A549 (cell line): Measurements from ENCODE around the gene GAS2L2. TPM values are rescaled to one million over a fixed set of nuclear protein-coding genes. Genes with fewer than 3 reads are reported as not detected.
"Not testable (repeated sequence)": the region's sequence is repeated elsewhere in the genome, so short reads cannot be mapped to it uniquely, and the experiment has no call there.

Source experiments
- ATAC-seq, 2 experiments: fragments of 200-7000 bp in 1 of 2; fragments of >200 bp in 1 of 2; cut with Nextera tagmentation in 1 of 2; cut with Tn5 transposase in 1 of 2; 3 replicates each; pipeline versions ENCODE4 v1.8.0 to v1.9.1; 2018 to 2020; ENCODE audit warnings: mild to moderate bottlenecking in 1 of 2, moderate library complexity in 1 of 2
- CTCF ChIA-PET: fragments of 300-600 bp; sonication (Branson Sonifier 250); formaldehyde crosslinking; extraction: SDS; loops from one replicate; lab custom pipeline; 2021; ENCODE audit warnings: antibody characterized with exemption, inconsistent platforms; lab: Yijun Ruan, JAX
- POLR2A ChIA-PET: fragments of 350-600 bp; formaldehyde crosslinking; extraction: SDS; loops from one replicate; lab custom pipeline; 2021; ENCODE audit warnings: antibody characterized with exemption, inconsistent platforms; lab: Yijun Ruan, JAX
- DNase-seq, 2 experiments: peaks; one replicate each; pipeline versions ENCODE4 v3.0.0 to v3.0.0-alpha.2; 2011 to 2016; ENCODE audit warnings: low read depth in 1 of 2, low spot score in 1 of 2
- FAIRE-seq: peaks from 2 replicates; lab custom pipeline; 2011; peaks lifted over from hg19 to GRCh38; lab: Jason Lieb, UNC
- H3K27ac ChIP-seq, 2 experiments: fragments of >200 bp; sonication (Bioruptor Twin); formaldehyde crosslinking; 3 replicates each; pipeline ENCODE4 v1.5.1; 2016 to 2017
- H3K4me1 ChIP-seq: fragments of >200 bp; sonication (Bioruptor Twin); formaldehyde crosslinking; 3 replicates; pipeline ENCODE4 v1.6.1; 2016
- H3K4me2 ChIP-seq: fragments of >200 bp; sonication (Bioruptor Twin); formaldehyde crosslinking; 3 replicates; pipeline ENCODE4 v1.6.1; 2016
- H3K4me3 ChIP-seq: fragments of >200 bp; sonication (Bioruptor Twin); formaldehyde crosslinking; 3 replicates; pipeline ENCODE4 v1.5.1; 2016
- H3K9me3 ChIP-seq: fragments of >200 bp; sonication (Bioruptor Twin); formaldehyde crosslinking; 3 replicates; pipeline ENCODE4 v1.6.1; 2016
- BHLHE40 ChIP-seq: IDR thresholded peaks from 2 replicates; pipeline ENCODE4 v1.6.1; 2012; ENCODE audit warnings: low read depth, low read length, inconsistent platforms
- CBX2 ChIP-seq: fragments of 200-600 bp; sonication (generic); IDR thresholded peaks from 2 replicates; pipeline ENCODE4 v1.6.1; 2016; ENCODE audit warnings: low read depth, mild to moderate bottlenecking, borderline replicate concordance
- CHD2 ChIP-seq: fragments of 150-350 bp; IDR thresholded peaks from 2 replicates; pipeline ENCODE4 v1.6.1; 2014; ENCODE audit warnings: low read length; ENCODE audit not compliant: partially characterized antibody
- CTCF ChIP-seq: fragments of >200 bp; sonication (Bioruptor Twin); formaldehyde crosslinking; IDR thresholded peaks from 3 replicates; pipeline ENCODE4 v1.5.1; 2016
- EHF ChIP-seq: fragments of 250-450 bp; sonication (Bioruptor Pico); IDR thresholded peaks from 2 replicates; pipeline ENCODE4 v1.5.0; 2020; ENCODE audit warnings: mild to moderate bottlenecking
- ELK1 ChIP-seq: fragments of 150-350 bp; IDR thresholded peaks from 2 replicates; pipeline ENCODE4 v1.6.1; 2014; ENCODE audit warnings: low read depth, mild to moderate bottlenecking, low read length
- EP300 ChIP-seq, 2 experiments: fragments of >200 bp; sonication (Bioruptor Twin); formaldehyde crosslinking; IDR thresholded peaks; 2 replicates in 1 of 2; 3 replicates in 1 of 2; pipeline ENCODE4 v1.6.1; 2016 to 2017
- ESRRA ChIP-seq: fragments of 150-350 bp; IDR thresholded peaks from 2 replicates; pipeline ENCODE4 v1.6.1; 2014; ENCODE audit warnings: mild to moderate bottlenecking, low read length, borderline replicate concordance
- HDAC2 ChIP-seq: fragments of 200-600 bp; sonication (generic); IDR thresholded peaks from 2 replicates; pipeline ENCODE4 v1.6.1; 2016
- HES2 ChIP-seq: fragments of >200 bp; sonication (Bioruptor Twin); formaldehyde crosslinking; IDR thresholded peaks from 2 replicates; pipeline ENCODE4 v1.6.1; 2016
- HOXB13 ChIP-seq: fragments of 250-450 bp; sonication (Bioruptor Pico); IDR thresholded peaks from 2 replicates; pipeline ENCODE4 v1.5.0; 2020; ENCODE audit warnings: low read depth, mild to moderate bottlenecking, moderate library complexity
- KDM1A ChIP-seq: fragments of 200-600 bp; sonication (generic); IDR thresholded peaks from 2 replicates; pipeline ENCODE4 v1.6.1; 2016; ENCODE audit warnings: low read depth, mild to moderate bottlenecking
- MYC ChIP-seq: IDR thresholded peaks from 2 replicates; pipeline ENCODE4 v1.6.1; 2012; ENCODE audit warnings: mild to moderate bottlenecking, inconsistent platforms, low read length, improper control_type of control experiment, borderline replicate concordance
- PHF8 ChIP-seq: fragments of 200-600 bp; sonication (generic); IDR thresholded peaks from 2 replicates; pipeline ENCODE4 v1.6.1; 2016; ENCODE audit warnings: low read depth, mild to moderate bottlenecking, antibody characterized with exemption, moderate library complexity, borderline replicate concordance
- RAD21 ChIP-seq, 2 experiments: fragments of >200 bp in 1 of 2; sonication (Bioruptor Twin) in 1 of 2; formaldehyde crosslinking in 1 of 2; IDR thresholded peaks in 1 of 2; conservative IDR thresholded peaks in 1 of 2; 2 replicates in 1 of 2; 3 replicates in 1 of 2; pipeline ENCODE4 v1.6.1; 2012 to 2018; ENCODE audit warnings: inconsistent platforms in 1 of 2
- SMC3 ChIP-seq: fragments of >200 bp; sonication (Bioruptor Twin); formaldehyde crosslinking; IDR thresholded peaks from 3 replicates; pipeline ENCODE4 v1.6.1; 2018; ENCODE audit warnings: inconsistent platforms
- ZFP36 ChIP-seq: fragments of 450-650 bp; IDR thresholded peaks from 2 replicates; pipeline ENCODE4 v1.6.1; 2014; ENCODE audit warnings: borderline replicate concordance; ENCODE audit not compliant: partially characterized antibody
- ZNF302 ChIP-seq: fragments of 250-450 bp; sonication (Bioruptor Pico); IDR thresholded peaks from 2 replicates; pipeline ENCODE4 v1.9.0; 2021; ENCODE audit warnings: inconsistent platforms, mild to moderate bottlenecking, moderate library complexity
- ZSCAN20 ChIP-seq: fragments of 250-450 bp; sonication (Bioruptor Pico); IDR thresholded peaks from 2 replicates; pipeline ENCODE4 v1.8.0; 2022; ENCODE audit warnings: mild to moderate bottlenecking, moderate library complexity
- WGBS: methylation state at CpG from one replicate; pipeline ENCODE4 v1.1.6; 2017; ENCODE audit errors: missing lambda C conversion rate; 5-methylcytosine and 5-hydroxymethylcytosine counted together
- polyA plus RNA-seq, 4 experiments: library from polyadenylated mRNA; depleted of rRNA in 3 of 4; stranded (reverse); fragments of >200 nt; fragmentation: RNase III in 1 of 4; extraction: RNeasy Plus Mini Kit Qiagen cat#74134 plus additional on column Dnase treatment in 1 of 4; gene quantifications; 2 replicates in 3 of 4; 3 replicates in 1 of 4; pipeline ENCODE4 v1.2.3, GENCODE V29; 2011 to 2017
- TF ChIP-seq, protein P1 (sequence below): IDR thresholded peaks from 2 replicates; pipeline ENCODE4 v1.6.1; 2012

The GAS2L2 gene
- polyA plus RNA-seq, 2 of the 4 experiments (the other 2 are of a cell fraction), result 0.06 to 0.15 TPM

DNA sequence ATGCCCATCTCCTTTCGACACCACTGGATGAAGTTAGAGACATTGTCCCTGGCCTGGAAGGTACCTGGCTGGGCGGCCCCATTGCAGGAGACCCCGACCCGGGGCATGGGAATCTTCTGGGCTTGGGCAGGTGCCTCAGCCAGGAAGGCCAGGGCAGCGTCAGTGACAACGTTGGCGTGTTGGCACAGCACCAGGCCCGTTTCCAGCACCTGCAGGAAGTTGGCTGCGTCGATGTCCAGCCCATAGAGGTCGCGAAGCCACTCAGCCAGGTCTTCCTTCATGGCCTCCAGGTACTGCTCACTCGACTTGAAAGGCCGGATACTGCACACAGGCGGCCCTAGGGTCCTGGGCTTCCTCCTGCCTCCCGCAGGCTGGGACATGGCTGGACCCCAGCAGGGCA is 568 bp downstream of the GAS2L2 start (continued):
- TF ChIP-seq ELK1 (no peak), EP300 (IDR thresholded peaks at IDR 0.05) (no peak), ZSCAN20 (no peak)

DNA sequence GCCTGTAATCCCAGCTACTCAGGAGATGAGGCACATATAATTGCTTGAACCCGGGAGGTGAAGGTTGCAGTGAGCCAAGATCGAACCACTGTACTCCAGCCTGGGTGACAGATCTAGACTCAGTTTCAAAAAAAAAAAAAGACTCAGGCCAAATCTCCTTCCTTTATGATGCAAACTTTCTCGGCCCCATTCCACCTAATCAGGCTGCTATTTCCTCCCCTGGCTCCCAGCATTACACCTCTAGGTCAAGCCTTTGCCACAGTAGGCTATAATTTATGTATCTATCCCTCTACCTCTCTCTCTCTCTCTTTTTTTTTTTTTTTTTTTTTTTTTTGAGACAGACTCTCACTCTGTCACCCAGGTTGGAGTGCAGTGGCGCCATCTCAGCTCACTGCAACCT is 1.5 kb downstream of the GAS2L2 start:
- H3K9me3 ChIP-seq, H3K4me3 ChIP-seq, DNase-seq, H3K27ac ChIP-seq, H3K4me2 ChIP-seq, POLR2A ChIA-PET, FAIRE-seq, ATAC-seq: not testable (repeated sequence)
- peaks cover 12% of the 10 kb centered on the region; the same call in 2 of the 3 replicates for H3K4me1 ChIP-seq
- CTCF ChIA-PET, result interaction anchor here (0.8 to 43.9 kb wide), 5 partner anchors 21 to 217 kb away, joined by 3 to 2039 read pairs (median 377); partner anchors contain the start of genes C17orf50, MMP28, RASL10B and TAF15
- WGBS, result 86% methylated on average over 4 of the region's 4 CpGs

GRCh38 chr17:35750526-35751395 is 2.3 kb downstream of the GAS2L2 start:
- no peak for TF ChIP-seq PHF8
- TF ChIP-seq ESRRA, result peak; percentile 88
- FAIRE-seq (no peak), ATAC-seq (no peak), DNase-seq (no peak)
- no peak overlapping the region for H3K27ac ChIP-seq
- no peaks in the 10 kb centered on the region for H3K9me3 ChIP-seq
- 80% methylated on average over 10 of the region's 10 CpGs for WGBS
- H3K4me2 ChIP-seq, result peak overlapping the region; percentile 69
- POLR2A ChIA-PET, result interaction anchor here (1.2 to 1.4 kb wide), 2 partner anchors 13 to 58 kb away, joined by 3 to 5 read pairs; partner anchors contain the start of gene TAF15
- no peak overlapping the region for H3K4me3 ChIP-seq
- peaks cover 12% of the 10 kb centered on the region; the same call in 2 of the 3 replicates for H3K4me1 ChIP-seq
- CTCF ChIA-PET, result interaction anchor here (0.8 to 43.9 kb wide), 7 partner anchors 22 to 135 kb away, joined by 3 to 2039 read pairs (median 324); partner anchors contain the start of genes C17orf50, MMP28, RASL10B and TAF15

- CTCF ChIA-PET, result interaction anchor here (0.6 to 43.9 kb wide), 14 partner anchors 21 to 629 kb away, joined by 3 to 2039 read pairs (median 18); partner anchors contain the start of genes C17orf50, MMP28, RASL10B and TAF15
- TF ChIP-seq ZFP36, result peak; percentile 43
- no peak for TF ChIP-seq ZNF302
- DNase-seq (no peak), ATAC-seq (peak in 1 of 2 experiments; percentile 5; a peak in 2 of 6 replicates), FAIRE-seq (no peak)
- peak overlapping the region; percentile 69 for H3K4me2 ChIP-seq
- peak overlapping the region in 1 of 2 experiments; percentile 29; a peak in 2 of 6 replicates for H3K27ac ChIP-seq
- WGBS, result 19% methylated on average over 24 of the region's 35 CpGs
- POLR2A ChIA-PET, result interaction anchor here (0.6 to 1.7 kb wide), 4 partner anchors 11 to 137 kb away, joined by 3 to 5 read pairs (median 4); partner anchors contain the start of genes C17orf50 and TAF15
- H3K4me3 ChIP-seq, result peak overlapping the region; percentile 16; the same call in 1 of the 3 replicates
- no peaks in the 10 kb centered on the region for H3K9me3 ChIP-seq
- peaks cover 12% of the 10 kb centered on the region; the same call in 2 of the 3 replicates for H3K4me1 ChIP-seq
Measured at GRCh38 chr17:35749560-35750412, 3.3 kb downstream of the GAS2L2 start.

DNA sequence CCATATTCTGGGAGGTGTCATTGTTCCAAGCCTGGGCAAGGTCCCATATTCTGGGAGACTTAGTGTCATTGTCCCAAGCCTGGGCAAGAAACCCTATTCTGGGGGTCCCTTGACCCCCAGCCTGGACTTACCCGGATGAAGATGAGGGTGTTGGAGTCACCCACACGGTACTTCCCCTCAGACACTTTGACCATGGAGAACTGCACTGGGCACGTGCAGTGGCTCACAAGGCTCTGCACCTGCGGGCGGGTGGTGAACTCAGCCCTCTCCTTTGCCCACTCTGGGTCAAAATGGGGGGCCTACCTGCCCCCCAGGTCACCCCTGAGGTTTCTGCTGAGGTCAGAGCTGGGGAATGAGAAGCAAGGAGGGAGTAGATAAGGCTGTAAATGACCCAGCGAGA is 4.1 kb downstream of the GAS2L2 start:
- no peaks in the 10 kb centered on the region for H3K9me3 ChIP-seq
- FAIRE-seq (no peak), DNase-seq (no peak), ATAC-seq (no peak)
- no peak overlapping the region for H3K4me2 ChIP-seq
- H3K4me1 ChIP-seq, result peaks cover 12% of the 10 kb centered on the region; the same call in 2 of the 3 replicates
- POLR2A ChIA-PET, result interaction anchor here (1.7 kb wide), 1 partner anchor 136 kb away, joined by 3 read pairs; no protein-coding TSS in a partner anchor
- 83% methylated on average over 6 of the region's 6 CpGs for WGBS
- CTCF ChIA-PET, result interaction anchor here (1.2 to 43.9 kb wide), 20 partner anchors 20 to 629 kb away, joined by 3 to 2039 read pairs (median 14); partner anchors contain the start of genes C17orf50, MMP28, RASL10B and TAF15
- no peak overlapping the region for H3K27ac ChIP-seq
- TF ChIP-seq ZNF302 (no peak), HES2 (no peak), HDAC2 (no peak), CHD2 (no peak), CTCF (no peak), KDM1A (no peak), CBX2 (no peak), SMC3 (no peak), BHLHE40 (no peak), EHF (CRISPR knock-in tag) (no peak), MYC (no peak), HOXB13 (no peak), RAD21 (conservative IDR thresholded peaks at IDR 0.05 in 1 of 2, IDR thresholded peaks at IDR 0.05 in 1 of 2) (no peak)
- TF ChIP-seq, protein P1, sequence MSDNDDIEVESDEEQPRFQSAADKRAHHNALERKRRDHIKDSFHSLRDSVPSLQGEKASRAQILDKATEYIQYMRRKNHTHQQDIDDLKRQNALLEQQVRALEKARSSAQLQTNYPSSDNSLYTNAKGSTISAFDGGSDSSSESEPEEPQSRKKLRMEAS, result no peak
- H3K4me3 ChIP-seq, result no peak overlapping the region
